LNCAP (cell line): ENCODE results near the gene DAB2.

Experiments used
- CTCF ChIP-seq: fragments of 450-650 bp; IDR thresholded peaks from 2 replicates; pipeline ENCODE4 v1.5.1; 2017; ENCODE audit warnings: mild to moderate bottlenecking

Gene DAB2

DNA sequence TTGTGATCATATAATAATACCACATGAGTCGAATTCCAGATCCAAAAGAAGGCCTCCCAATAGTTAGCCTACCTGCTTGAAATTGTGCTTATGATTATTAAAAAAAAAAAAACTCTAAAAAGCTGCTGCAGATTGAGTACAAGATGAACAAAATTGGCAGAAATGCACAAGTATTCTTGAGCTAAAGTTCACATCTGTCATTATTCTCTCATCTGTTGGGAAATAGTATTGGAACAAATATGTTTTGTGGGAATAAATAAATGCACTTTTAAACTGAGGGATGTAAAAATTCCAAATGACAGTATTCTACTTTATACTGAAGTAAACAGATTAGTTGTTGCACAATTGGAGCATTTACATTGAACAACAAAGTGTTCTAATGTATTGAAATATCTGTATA is 15.7 kb downstream of the DAB2 start:
- TF ChIP-seq CTCF: no peak

DNA sequence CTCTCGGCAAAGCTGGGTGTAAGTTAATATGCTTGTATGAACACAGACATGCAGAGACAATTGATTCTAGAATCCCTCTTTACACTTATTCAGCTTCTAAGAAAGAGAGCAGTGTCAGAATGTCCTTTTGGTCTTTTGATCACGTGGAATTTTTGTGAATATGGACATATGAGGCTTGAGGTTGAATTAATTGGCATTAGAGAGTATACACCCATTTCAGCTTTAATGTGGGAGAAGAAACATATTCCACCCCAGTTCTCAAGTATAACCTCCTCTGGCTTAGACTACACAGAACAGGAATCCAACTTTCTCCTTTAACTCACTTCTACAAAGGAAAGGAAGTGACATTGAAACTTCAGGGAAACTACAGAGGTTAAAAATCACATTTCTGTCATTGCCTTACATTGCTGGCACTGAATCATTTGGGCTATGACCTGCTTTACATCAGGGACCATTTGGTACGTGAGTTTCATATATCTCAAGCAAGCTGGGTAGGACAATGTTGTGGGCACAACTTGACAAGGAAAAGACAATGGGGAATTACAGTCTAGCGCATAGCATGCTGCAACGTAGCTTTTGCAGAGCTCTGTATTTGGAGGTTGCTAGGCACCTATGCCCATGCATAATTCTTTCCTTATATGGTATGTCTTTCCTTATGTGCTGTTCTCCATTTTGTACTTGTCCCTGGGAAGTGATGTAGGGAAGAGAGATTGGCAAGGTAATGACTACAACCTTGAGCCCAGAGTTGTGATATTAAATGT is 19.5 kb downstream of the DAB2 start:
- TF ChIP-seq CTCF: no peak

GRCh38 chr5:39400713-39401578 is 23.8 kb downstream of the DAB2 start:
- no peak for TF ChIP-seq CTCF

DNA sequence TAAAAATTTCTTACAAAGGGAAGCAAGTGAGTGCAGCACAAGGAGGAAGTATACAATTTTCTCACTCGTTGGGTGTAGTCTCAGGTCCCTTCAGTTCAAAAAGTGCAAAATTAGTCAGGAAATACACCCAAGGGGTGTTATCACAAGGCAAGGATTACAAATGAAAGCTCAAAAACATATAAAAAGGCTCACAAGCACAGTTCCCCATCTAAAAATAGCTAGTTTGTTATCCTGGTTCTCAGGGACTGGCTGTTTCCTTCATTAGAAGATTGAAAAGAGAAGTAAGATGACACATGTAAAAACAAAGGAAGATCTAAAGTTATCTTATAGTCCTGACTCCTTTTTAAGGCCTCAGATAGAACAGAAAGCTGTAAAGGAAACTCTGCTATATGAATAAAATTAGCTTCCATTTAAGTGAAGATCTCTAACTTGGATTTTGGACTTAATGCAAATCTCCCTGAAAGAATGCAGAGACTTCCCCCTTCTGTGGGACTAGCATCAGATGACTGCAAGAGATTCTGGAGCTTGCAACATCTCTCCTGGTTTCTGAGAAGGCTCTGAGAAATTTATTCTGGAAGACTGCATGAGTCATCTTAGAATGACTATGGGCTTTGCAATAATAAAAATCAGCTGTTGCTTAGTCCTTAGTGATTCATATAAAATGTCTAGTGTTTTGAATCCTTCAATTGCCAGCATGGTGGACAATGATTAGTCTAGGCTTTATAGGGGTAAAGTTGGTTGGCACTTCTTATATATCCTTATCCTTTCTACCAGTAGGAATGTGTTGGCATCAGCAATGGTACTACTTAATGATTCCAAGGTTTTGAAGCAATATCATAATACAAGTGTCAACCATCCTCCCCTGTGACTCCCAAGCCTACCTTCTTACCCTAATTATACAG is 25.4 kb downstream of the DAB2 start:
- TF ChIP-seq CTCF: no peak

- no peak for TF ChIP-seq CTCF
These were observed 27.9 kb downstream of the DAB2 start for GRCh38 chr5:39396843-39397242.

DNA sequence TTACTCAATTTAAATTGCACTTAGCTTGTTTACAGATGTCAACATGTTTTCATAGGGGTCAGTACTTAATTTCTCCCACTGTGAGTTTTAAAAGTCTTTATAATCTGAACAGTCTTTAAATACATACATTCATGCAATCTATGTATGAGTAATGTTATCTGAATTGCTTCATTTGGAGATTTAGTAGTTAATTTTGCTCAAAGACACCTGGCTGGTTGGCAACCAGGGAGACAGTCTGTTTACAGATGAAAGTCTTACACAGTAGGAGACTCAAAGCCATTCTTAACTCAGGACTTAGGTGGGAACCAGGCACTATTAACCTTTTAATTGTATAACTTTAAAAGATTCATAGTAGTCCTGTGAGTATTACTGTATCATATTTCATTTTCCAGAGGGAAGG is 29.3 kb downstream of the DAB2 start:
- no peak for TF ChIP-seq CTCF

DNA sequence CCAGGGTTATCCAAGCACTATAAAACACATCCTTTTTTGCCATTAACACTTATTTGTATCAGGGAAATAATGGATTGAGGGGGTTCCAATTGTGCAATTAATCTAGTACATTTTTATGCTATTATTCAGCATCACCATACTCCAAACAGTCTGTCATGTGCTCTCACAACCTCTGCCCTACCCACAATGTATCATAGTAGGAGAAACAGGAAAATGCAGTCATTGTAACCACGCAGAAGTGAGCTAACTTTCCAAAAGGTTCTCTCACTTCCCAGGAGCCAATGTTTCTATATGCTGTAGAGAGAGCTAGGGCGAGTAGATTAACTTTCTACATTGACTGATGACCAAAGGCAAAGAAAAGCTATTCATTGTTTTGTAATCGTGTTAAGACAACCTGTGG is 29.8 kb downstream of the DAB2 start:
- no peak for TF ChIP-seq CTCF
